BJ (cell line): ENCODE measurements around the gene HGS. TPM values are rescaled to one million over a fixed set of nuclear protein-coding genes. Genes with fewer than 3 reads are reported as not detected.

Experiments used
- CTCF ChIA-PET: fragments of 350-600 bp; formaldehyde crosslinking; extraction: SDS; loops from one replicate; lab custom pipeline; 2021; ENCODE audit warnings: antibody characterized with exemption, inconsistent platforms; lab: Yijun Ruan, JAX
- POLR2A ChIA-PET: fragments of 300-600 bp; sonication (Branson Sonifier 250); formaldehyde crosslinking; extraction: SDS; loops from one replicate; lab custom pipeline; 2021; ENCODE audit warnings: antibody characterized with exemption; lab: Charles Lee
- DNase-seq: peaks from one replicate; pipeline ENCODE4 v3.0.0-alpha.2; 2011; ENCODE audit warnings: low read depth
- H3K27me3 ChIP-seq: 2 replicates; pipeline ENCODE4 v1.6.0; 2011; ENCODE audit warnings: low read length; ENCODE audit not compliant: control insufficient read depth, insufficient read depth
- H3K36me3 ChIP-seq: 2 replicates; pipeline ENCODE4 v1.5.1; 2011; ENCODE audit warnings: low read length; ENCODE audit not compliant: control insufficient read depth, insufficient read depth
- H3K4me3 ChIP-seq: 2 replicates; pipeline ENCODE4 v1.5.1; 2011; ENCODE audit warnings: low read depth, mild to moderate bottlenecking, control low read depth, low read length
- CTCF ChIP-seq: IDR thresholded peaks from 2 replicates; pipeline ENCODE4 v1.5.1; 2011; ENCODE audit warnings: low read depth, mild to moderate bottlenecking, control low read depth, inconsistent platforms, low read length, moderate library complexity; ENCODE audit not compliant: insufficient read depth
- polyA plus RNA-seq: library from polyadenylated mRNA; depleted of rRNA; stranded (reverse); fragments of >200 nt; gene quantifications from 2 replicates; pipeline ENCODE4 v1.2.3, GENCODE V29; 2011

HGS gene
- polyA plus RNA-seq, 1 experiment = 110 TPM

GRCh38 chr17:81644976-81645952, 38.5 kb upstream of the HGS start:
- POLR2A ChIA-PET = no interaction called here
- no peak for TF ChIP-seq CTCF
- CTCF ChIA-PET = no interaction called here

GRCh38 chr17:81646869-81647600, 36.8 kb upstream of the HGS start:
- no peak for TF ChIP-seq CTCF
- Histone ChIP-seq H3K4me3 (no peak overlapping the region), H3K36me3 (no peaks in the 10 kb centered on the region; the same call in 1 of the 2 replicates), H3K27me3 (peaks cover 9% of the 10 kb centered on the region)
- ChIA-PET CTCF (interaction anchor here (0.6 to 1.1 kb wide), 3 partner anchors 21 to 390 kb away, joined by 3 read pairs; partner anchors contain the start of gene DCXR), POLR2A (no interaction called here)
- no peak for DNase-seq

More at GRCh38 chr17:81644976-81645952, 38.5 kb upstream of the HGS start:
- no peak for DNase-seq
- H3K4me3 ChIP-seq = no peak overlapping the region
- no peaks in the 10 kb centered on the region; the same call in none of the 2 replicates for H3K36me3 ChIP-seq
- peaks cover 9% of the 10 kb centered on the region for H3K27me3 ChIP-seq

DNA sequence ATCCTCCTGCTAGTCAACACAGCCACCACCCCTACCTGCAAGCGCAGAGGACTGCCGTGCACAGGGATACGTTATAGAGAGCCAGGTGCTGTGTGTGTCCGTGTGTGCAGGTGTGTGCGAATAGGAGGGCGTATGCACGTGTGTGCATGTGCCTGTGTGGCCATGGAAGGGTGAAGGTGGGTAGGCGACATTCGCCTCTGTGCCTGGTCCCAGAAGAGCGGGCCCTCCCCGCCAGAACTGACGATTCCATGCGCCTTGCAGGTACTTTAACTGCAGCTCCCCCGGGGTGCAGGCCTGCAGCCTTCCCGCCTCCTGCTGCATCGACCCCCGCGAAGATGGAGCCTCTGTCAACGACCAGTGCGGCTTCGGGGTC, 36.2 kb upstream of the HGS start:
- CTCF ChIA-PET = interaction anchor here (1.1 kb wide), 1 partner anchor 22 kb away, joined by 3 read pairs; no protein-coding TSS in a partner anchor
- TF ChIP-seq CTCF = no peak
- H3K4me3 ChIP-seq = no peak overlapping the region
- peaks cover 9% of the 10 kb centered on the region for H3K27me3 ChIP-seq
- POLR2A ChIA-PET = no interaction called here
- no peaks in the 10 kb centered on the region; the same call in 1 of the 2 replicates for H3K36me3 ChIP-seq
- no peak for DNase-seq

DNA sequence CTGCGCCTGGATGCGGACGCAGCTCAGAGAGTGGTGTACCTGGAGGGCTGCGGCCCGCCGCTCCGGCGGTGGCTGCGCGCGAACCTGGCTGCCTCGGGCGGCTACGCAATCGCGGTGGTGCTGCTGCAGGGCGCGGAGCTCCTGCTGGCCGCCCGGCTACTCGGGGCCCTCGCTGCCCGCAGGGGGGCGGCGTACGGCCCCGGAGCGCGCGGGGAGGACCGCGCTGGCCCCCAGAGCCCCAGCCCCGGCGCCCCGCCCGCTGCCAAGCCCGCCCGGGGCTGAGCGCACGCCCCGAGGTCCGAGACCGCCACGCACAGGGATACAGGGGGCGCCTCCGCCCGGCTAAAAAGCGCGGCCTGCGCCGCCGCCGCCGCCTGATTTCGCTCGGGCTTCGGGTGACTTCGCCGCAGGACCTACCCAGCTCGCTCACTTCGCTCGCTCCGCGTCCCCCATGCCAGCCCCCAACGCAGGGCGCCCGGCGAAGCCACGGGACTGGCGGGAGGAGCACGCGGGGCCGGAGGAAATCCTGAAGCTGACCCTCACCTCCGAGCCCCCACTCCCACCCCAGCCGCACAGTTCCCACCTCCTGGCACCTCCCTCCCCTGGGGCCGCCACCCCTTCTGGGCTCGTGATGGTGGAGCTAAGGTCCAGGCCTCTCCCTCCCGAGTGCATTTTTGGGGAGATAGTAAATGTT, 35.7 kb upstream of the HGS start:
- POLR2A ChIA-PET = no interaction called here
- DNase-seq = no peak

More for the DNA sequence above, 35.7 kb upstream of the HGS start:
- Histone ChIP-seq H3K4me3 (no peak overlapping the region), H3K36me3 (no peaks in the 10 kb centered on the region; the same call in 1 of the 2 replicates), H3K27me3 (peaks cover 9% of the 10 kb centered on the region)
- TF ChIP-seq CTCF = no peak
- CTCF ChIA-PET = interaction anchor here (0.7 kb wide), 1 partner anchor 19 kb away, joined by 5 read pairs; no protein-coding TSS in a partner anchor
